NCI-H748 (cell line): ENCODE measurements around the gene GRIN2A.

ENCODE experiments used
- DNase-seq: peaks from one replicate; lab custom pipeline; 2025; ENCODE audit not compliant: unreplicated experiment; lab: John Stamatoyannopoulos, UW

The GRIN2A gene

GRCh38 chr16:9791556-9791955 is 390.7 kb downstream of the GRIN2A start:
- no peak for DNase-seq

- DNase-seq = no peak
Observed at GRCh38 chr16:9790199-9790598, 392.0 kb downstream of the GRIN2A start.

- no peak for DNase-seq
Observed at GRCh38 chr16:9787717-9788116, 394.5 kb downstream of the GRIN2A start.

- no peak for DNase-seq
Observed at GRCh38 chr16:9780831-9781230, 401.4 kb downstream of the GRIN2A start.

- no peak for DNase-seq
Observed at GRCh38 chr16:9778849-9779248, 403.4 kb downstream of the GRIN2A start.

GRCh38 chr16:9775998-9776397 is 406.2 kb downstream of the GRIN2A start:
- DNase-seq = no peak

- peak; percentile 2 for DNase-seq
Observed at GRCh38 chr16:9773289-9773688, 408.9 kb downstream of the GRIN2A start.

- no peak for DNase-seq
Observed at GRCh38 chr16:9772526-9773225, 409.6 kb downstream of the GRIN2A start.

GRCh38 chr16:9766891-9767290 is 415.3 kb downstream of the GRIN2A start:
- no peak for DNase-seq

- no peak for DNase-seq
Observed at GRCh38 chr16:9763505-9763904, 418.7 kb downstream of the GRIN2A start.

GRCh38 chr16:9761870-9762269 is 420.4 kb downstream of the GRIN2A start:
- DNase-seq = no peak

GRCh38 chr16:9757687-9758086 is 424.5 kb downstream of the GRIN2A start:
- no peak for DNase-seq

GRCh38 chr16:9756434-9756833 is 425.8 kb downstream of the GRIN2A start:
- no peak for DNase-seq

- no peak for DNase-seq
Observed at GRCh38 chr16:9755081-9755480, 427.1 kb downstream of the GRIN2A start.

GRCh38 chr16:9741776-9742175 is 440.5 kb downstream of the GRIN2A start:
- DNase-seq = no peak

GRCh38 chr16:9739301-9739700 is 442.9 kb downstream of the GRIN2A start:
- DNase-seq = no peak

GRCh38 chr16:9738690-9739089 is 443.5 kb downstream of the GRIN2A start:
- DNase-seq = no peak

- DNase-seq = no peak
Observed at GRCh38 chr16:9736547-9736946, 445.7 kb downstream of the GRIN2A start.

GRCh38 chr16:9723136-9723535 is 459.1 kb downstream of the GRIN2A start:
- no peak for DNase-seq

- DNase-seq = no peak
Observed at GRCh38 chr16:9713907-9714306, 468.3 kb downstream of the GRIN2A start.

- no peak for DNase-seq
Observed at GRCh38 chr16:9713156-9713555, 469.1 kb downstream of the GRIN2A start.

- DNase-seq = no peak
Observed at GRCh38 chr16:9708972-9709620, 473.1 kb downstream of the GRIN2A start.
